Measurements from ENCODE around the gene TGFBR3.

The TGFBR3 gene

DNA sequence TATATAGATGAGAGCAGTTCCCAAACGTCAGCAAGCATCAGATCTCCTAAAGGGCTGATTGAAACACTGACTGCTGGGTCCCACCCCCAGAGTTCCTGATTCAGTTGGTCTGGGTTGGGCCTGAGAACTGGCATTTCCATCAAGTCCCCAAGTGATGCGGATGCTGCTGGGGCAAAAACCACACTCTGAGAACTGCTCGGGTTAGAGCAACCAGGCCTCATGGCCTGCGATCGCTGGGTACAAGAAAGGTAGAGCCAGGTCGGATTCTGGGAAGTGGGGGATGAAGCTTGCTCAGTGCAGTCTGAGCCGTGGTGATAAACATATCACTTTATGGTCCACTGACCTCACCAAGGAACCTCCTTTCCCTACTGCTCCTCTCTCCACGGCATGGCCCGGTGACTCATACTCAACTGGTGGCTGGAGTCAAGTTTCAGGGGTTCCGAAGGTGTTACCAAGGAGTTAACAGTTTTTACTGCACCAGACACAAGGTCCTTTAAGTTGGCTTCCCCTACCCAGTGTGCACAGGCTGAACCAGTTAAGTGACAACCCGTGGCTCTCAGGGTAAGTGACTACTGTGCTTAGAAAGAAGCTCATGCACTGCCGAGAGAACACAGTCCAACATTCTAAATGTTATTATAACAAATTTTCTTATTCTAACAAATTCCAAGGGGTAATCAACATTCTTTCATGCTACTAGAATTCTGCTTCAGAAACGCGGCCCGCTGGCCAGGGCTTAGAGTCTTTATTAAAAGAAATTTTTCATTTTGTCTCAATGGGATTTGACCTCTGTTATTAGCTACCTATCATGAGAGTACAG lies 153.5 kb downstream of the TGFBR3 start:
- no peak for DNase-seq (ENCODE audit: low spot score)

DNA sequence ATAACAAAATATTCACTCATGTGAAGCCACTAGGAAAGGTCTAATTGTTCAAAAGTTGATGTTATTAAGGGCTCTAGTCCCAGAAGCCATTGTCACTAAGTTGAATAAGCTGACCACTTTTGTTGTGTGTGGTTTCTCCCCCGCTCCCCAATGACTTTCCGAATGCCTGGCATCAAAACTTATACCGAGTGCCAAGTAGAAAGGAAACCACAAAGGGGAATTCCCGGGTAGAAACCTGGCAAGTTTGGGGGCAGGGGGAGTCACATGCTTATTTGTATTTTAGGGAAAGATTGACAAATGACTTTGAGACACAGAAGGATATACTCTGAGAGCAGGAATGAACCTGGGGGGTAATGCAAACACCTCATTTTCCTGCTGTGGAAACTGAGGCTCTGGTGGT lies 154.1 kb downstream of the TGFBR3 start:
- no peak for DNase-seq (ENCODE audit: low spot score)

DNA sequence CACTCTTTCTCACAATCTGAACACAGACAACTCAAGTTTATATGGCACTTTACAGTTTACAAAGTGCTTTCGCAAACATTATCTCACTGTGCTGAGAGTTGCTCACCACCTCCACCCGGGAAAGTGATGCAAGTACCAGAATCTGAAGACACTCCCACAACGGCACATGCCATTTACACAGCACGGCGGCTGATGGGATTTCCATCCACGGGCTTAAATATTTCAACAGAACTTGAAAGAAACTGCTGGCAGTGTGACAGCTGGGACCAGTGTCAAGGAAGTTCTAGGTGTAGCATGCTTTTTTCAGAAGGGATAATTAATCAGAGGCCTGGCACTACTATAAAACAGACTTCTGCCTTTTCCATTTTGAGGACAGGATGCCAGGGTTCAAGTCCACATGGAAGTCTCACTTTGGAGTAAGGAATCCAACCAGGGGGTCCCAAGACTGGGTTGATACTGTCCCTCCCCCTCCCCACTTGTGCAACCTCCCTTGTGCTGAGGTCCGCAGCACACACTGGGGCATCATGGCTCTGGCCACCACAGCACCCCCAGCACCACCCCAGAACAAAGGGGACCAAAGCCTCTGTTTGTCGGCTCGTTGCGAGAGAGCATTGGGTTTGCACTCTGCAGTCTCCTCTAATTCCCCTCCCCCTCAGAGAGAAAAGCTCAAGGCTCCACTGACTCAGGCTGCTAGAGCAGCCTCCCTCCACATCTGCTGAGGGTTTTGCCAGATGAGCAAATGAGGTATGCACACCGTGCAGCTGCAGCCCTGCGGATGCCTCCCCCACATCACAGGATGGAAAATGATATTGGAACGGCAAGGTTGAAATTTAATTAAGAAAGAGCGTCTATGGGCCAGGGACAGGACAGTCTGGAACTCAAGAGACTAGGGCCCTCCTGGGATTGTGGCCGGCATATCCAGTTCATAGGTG lies 154.9 kb downstream of the TGFBR3 start:
- DNase-seq (ENCODE audit: low spot score), result no peak

- no peak for DNase-seq (ENCODE audit: low spot score)
Observed at GRCh38 chr1:91729621-91730358, 156.2 kb downstream of the TGFBR3 start.

GRCh38 chr1:91727763-91728162 lies 158.2 kb downstream of the TGFBR3 start:
- DNase-seq (ENCODE audit: low spot score), result no peak

DNA sequence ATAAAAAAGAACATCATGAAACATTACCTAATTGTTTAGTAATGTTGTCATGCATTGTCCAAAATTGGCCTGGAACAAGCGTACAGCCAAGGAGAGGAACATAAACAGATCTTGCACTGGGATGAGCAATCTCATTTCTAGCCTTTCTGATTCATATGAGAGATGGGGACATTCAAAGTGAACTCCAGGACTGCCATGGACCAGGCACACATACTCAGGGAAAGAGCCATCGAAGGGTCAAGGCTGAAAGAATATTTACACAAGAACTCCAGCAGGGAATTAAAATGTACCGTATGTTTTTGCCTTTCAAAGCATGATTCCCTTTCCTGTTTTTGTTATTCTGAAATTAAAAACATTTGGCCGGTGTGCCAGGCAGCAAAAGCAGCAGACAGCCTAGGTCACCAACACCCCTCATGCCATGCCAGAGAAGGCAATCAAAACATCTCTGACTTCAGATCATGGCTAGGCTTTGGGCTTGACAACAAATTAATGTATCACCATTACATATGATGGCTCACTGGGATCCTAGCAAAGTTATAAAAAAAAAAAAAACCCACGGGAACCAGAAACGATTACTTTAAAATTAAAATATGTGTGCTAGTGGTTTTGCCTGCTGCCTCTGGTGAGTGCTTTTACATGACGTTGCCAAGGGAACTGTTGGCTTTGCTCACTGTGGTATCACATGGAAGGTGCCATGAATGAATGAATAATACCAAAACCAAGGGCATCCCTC lies 159.8 kb downstream of the TGFBR3 start:
- no peak for DNase-seq (ENCODE audit: low spot score)

DNA sequence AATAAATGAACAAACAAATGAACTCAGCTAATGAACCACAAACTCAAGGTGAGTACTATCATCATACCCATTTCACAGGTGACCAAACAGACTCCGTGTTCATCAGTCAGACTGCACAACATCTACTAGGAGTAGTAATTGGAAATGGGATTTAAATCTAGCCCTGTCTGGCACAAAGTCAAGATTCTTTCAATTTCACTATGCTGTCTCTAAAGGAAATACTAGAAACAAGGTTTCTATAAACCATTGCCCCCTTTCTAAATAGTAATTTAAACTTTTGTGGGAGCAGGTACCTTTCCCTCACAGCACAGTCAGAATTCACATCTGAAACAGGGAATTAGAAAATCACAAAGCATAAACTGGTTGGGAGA lies 160.3 kb downstream of the TGFBR3 start:
- no peak for DNase-seq (ENCODE audit: low spot score)

GRCh38 chr1:91724644-91725043 lies 161.3 kb downstream of the TGFBR3 start:
- no peak for DNase-seq (ENCODE audit: low spot score)

DNA sequence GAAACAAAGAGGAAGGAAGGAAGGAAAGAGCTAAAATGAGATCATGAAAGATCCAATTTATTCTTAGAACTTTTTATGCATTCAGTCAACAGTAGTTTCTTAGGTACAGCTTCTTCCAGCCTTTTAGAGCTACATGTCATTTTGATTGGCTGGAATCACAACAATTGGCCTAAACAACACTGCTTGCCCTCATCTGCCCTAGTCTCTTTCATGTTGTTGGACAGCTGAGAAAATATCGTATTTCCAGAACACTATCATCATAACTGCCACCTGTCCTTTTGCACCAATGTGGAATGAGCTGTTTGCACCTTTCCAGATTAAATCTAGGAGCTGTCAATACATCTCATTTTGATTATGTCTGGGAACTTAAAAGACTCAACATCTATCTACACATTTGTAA lies 161.7 kb downstream of the TGFBR3 start:
- no peak for DNase-seq (ENCODE audit: low spot score)

DNA sequence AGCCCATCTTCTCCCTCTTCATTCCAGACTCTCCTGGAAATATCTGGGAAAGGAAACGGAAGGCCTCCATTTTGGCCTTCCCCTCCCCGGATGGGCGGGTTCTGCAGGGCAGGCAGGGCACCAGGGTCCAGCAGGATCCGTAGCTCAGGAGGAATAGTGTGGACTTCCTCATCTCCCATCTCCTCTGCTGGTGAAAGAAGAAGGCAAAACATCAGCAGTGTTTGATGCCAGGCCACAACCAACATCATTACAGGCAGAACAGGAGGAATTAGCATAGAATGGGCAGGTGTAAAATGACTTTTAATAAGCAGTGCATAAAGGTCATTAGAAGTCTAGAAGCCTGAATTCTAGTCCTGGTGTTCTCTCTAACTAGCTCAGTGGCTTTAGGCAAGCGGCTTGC lies 165.9 kb downstream of the TGFBR3 start:
- DNase-seq (ENCODE audit: low spot score), result no peak

DNA sequence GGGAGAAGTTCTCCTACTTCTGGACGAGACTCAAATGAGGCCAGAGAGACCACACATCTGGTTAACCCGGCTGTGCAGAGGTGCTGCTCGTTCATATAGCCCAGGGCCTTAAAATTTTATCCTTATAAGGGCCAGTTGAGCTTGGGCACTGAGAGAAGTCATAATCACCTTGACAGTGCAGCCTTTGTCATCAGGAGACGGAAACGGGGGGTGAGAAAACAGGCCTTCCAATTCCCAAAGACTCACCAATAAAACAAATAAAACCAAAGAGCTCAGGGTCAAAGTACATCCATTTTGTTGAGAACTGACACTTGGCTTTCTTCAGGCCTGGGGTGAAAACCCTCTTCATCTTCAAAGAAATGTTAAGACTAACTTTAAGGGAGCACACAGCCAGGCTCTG lies 167.1 kb downstream of the TGFBR3 start:
- no peak for DNase-seq (ENCODE audit: low spot score)

- DNase-seq (ENCODE audit: low spot score), result no peak
Observed at GRCh38 chr1:91718368-91718767, 167.6 kb downstream of the TGFBR3 start.

DNA sequence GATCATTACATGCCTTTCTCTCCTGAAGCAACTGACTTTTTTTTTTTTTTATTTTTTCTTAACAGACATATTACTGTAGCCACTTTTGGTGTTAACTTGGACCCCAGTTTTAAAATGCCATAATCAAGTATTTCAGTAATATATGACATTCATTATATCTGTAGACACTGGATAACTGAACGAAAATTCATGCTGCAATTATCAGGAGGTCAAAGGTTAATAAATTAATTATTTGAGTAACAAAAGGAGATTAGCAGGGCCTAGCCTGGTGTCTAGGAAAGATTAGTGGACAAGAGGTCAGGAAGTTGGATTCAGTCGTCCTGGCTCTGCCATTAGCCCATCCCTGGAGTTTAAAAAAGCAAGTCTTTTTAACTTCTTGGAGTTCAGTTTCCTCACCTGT lies 168.1 kb downstream of the TGFBR3 start:
- DNase-seq (ENCODE audit: low spot score), result no peak

GRCh38 chr1:91716339-91716738 lies 169.6 kb downstream of the TGFBR3 start:
- DNase-seq (ENCODE audit: low spot score), result no peak

DNA sequence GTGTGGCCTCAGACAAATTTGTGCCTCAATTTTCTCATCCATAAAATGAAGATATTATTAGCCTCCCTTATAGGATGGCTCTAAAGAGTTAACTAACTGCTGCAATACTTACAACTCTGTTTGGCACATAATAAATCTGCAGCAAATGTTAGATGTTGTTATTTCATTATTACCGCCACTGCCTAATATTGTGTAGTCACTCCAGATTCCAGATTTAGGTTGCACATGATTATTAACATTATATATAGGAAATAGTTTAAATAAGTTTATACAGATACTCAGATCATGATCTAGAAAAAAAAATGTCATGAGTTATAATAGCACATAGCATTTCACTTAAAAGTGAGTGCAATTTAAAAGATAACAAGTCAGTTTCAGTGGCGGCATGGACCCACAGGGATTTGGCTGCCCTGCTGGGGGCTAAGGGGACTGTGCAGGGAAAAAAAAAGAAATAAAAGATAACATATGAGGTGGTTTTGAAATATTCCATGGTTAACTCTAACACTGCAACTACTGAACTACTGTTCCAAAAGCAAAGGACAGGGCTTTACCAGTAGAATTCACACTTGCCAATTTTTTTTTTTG lies 170.4 kb downstream of the TGFBR3 start:
- DNase-seq (ENCODE audit: low spot score), result no peak

GRCh38 chr1:91714867-91715381 lies 171.0 kb downstream of the TGFBR3 start:
- DNase-seq (ENCODE audit: low spot score), result no peak

DNA sequence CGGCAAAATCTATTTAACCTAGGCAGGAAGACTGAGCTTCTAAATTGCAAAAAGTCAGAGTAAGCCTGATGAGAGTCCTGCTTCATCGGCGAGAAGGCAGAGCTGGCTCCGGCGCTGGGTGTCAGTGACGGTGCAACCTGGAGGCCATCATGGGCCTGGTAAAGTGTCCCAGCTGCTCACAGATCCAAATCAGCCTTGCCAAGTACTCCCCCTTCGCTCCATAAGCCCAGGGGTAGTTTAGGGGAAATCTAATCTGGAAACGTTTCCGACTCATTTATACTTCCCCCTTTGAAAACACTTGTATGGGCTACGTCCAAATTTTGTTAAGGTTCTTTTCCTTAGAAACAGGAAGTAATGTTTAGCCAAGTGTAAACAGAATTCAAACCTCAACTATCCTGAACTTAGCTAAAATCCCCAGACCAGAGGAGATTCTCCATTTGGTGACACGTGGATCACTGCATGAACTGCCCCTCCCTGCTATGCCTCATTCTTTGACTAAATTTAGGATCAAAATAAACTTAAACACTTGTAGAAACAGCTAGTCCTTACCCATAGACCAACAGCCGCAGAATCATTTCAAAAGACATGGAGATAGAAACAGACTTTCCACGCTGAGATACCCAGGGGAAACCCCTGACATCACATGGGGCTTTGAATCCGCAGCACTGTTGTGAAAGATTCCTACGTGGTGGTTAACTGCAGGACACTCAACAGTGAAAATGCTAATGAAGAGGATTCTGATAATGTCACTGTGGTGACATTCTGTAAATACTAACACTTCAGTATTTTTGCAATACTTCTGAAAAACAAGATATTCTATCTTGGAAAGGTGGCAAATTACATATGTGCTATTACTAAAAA lies 172.7 kb downstream of the TGFBR3 start:
- no peak for DNase-seq (ENCODE audit: low spot score)

DNA sequence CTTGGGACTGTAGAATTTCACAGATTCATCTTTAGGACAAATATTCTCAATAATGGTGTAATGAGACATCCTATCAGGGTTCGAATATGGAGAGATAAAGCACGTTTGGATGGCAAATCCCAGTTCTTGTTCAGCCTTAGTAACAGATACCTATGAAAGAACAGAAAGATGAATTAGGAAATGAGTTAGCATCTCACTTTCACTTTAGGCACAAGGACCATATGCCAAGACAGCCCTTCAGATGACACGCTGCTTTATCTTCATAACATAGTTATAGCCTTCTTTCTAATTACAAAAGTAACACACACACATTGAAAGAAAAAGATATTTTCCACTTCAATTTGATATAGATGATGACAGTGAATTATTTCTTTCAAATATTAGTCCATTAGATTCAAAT lies 173.6 kb downstream of the TGFBR3 start:
- no peak for DNase-seq (ENCODE audit: low spot score)

DNA sequence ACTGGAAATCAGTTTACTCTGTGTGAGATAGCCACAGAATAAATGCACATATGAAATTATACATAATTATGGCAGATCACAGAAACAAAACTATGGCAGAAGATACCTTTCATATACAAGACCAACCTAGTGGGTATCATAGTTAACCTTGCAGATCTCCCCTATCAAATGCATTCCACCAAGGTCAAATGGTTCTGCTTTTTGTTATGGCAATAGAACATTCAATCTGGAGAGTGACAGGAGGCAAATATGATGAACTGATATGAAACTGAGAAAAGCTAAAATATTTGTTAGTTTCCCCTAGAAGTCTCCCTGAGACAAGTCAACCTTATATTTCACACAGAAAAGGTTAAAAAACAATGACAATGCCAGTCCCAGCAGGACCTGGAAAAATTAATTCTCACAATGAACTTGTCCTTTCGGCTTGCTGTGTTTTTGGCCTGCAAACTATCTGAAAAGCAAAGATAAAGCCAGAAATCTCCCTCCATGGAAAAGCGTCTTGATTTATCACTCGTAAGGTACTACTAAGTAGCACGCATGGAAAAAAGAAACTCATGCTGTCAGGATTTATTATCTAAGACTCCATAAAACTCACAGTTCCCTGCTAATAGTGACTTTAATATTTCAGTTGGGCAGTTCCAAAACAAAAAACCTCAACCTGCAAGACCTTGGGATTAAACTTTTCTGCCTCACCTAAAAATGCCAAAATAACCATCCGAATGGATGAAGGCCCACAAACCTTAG lies 174.3 kb downstream of the TGFBR3 start:
- no peak for DNase-seq (ENCODE audit: low spot score)

- DNase-seq (ENCODE audit: low spot score), result no peak
Observed at GRCh38 chr1:91710261-91710660, 175.7 kb downstream of the TGFBR3 start.
